Transverse colon (tissue), 4 donors: Measurements from ENCODE around the gene LPO.

Source experiments
- POLR2A ChIP-seq: fragments of 450-650 bp; IDR thresholded peaks from one replicate; pipeline ENCODE4 v1.6.1; 2016; ENCODE audit warnings: antibody characterized with exemption, mild to moderate bottlenecking, moderate library complexity
- POLR2AphosphoS5 ChIP-seq, 3 donors: sonication (generic); formaldehyde crosslinking; IDR thresholded peaks; one replicate each; pipeline ENCODE4 v1.6.1; 2016; ENCODE audit warnings: antibody characterized with exemption in 3 of 3
- TF ChIP-seq, protein P1 (sequence below), 5 experiments: fragments of 200-600 bp in 3 of 5; fragments of 450-650 bp in 2 of 5; sonication (generic) in 3 of 5; IDR thresholded peaks; 1 replicate in 2 of 5; 2 replicates in 3 of 5; pipeline ENCODE4 v1.5.1; 2016 to 2017; ENCODE audit warnings: antibody characterized with exemption in 5 of 5, inconsistent platforms in 3 of 5, mild to moderate bottlenecking in 2 of 5, moderate library complexity in 1 of 5

DNA sequence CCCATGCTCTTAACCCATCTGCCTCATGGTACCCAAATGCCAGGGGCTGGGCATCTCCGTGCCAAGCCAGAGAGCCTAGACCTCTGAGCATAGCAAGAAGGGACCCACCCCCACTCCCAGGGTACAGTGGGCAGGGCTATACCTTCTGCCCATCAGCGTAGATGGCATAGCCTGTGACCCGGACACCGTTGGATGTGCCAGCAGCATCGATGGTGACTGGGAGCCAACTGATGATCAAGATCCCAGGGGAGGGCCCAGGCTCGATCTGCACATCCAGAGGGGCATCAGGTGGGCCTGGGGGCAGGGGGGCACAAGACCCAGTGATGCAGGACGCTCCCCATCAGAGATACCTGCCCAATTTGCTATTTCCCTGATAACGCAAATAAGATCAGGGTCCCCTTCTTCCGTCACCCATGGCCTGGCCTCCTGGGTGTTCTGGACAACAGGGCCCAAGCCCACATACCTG, 73.1 kb downstream of the LPO start:
- TF ChIP-seq, protein P1, sequence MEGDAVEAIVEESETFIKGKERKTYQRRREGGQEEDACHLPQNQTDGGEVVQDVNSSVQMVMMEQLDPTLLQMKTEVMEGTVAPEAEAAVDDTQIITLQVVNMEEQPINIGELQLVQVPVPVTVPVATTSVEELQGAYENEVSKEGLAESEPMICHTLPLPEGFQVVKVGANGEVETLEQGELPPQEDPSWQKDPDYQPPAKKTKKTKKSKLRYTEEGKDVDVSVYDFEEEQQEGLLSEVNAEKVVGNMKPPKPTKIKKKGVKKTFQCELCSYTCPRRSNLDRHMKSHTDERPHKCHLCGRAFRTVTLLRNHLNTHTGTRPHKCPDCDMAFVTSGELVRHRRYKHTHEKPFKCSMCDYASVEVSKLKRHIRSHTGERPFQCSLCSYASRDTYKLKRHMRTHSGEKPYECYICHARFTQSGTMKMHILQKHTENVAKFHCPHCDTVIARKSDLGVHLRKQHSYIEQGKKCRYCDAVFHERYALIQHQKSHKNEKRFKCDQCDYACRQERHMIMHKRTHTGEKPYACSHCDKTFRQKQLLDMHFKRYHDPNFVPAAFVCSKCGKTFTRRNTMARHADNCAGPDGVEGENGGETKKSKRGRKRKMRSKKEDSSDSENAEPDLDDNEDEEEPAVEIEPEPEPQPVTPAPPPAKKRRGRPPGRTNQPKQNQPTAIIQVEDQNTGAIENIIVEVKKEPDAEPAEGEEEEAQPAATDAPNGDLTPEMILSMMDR (IDR thresholded peaks at IDR 0.05) = no peak
- no peak for TF ChIP-seq POLR2A
- no peak for TF ChIP-seq POLR2AphosphoS5 (IDR thresholded peaks at IDR 0.05)
